RWPE2 (cell line): ENCODE data around the gene CLIC5.

Experiments used
- ATAC-seq: fragments of 200-7000 bp; cut with Tn5 transposase; 3 replicates; pipeline ENCODE4 v1.9.1; 2021; ENCODE audit warnings: low read depth
- DNase-seq: peaks from one replicate; pipeline ENCODE4 v3.0.0-alpha.2; 2020; ENCODE audit warnings: low spot score
- H3K27ac ChIP-seq: fragments of 450-650 bp; 2 replicates; pipeline ENCODE4 v1.5.1; 2017; ENCODE audit warnings: mild to moderate bottlenecking; ENCODE audit not compliant: poor library complexity, severe bottlenecking
- H3K27me3 ChIP-seq: fragments of 250-450 bp; sonication (Bioruptor Pico); 2 replicates; pipeline ENCODE4 v1.5.1; 2021; ENCODE audit warnings: mild to moderate bottlenecking, moderate library complexity; ENCODE audit not compliant: insufficient read depth, poor library complexity, severe bottlenecking
- H3K36me3 ChIP-seq: fragments of 250-450 bp; sonication (Bioruptor Pico); 2 replicates; pipeline ENCODE4 v1.5.1; 2020; ENCODE audit warnings: low read depth, mild to moderate bottlenecking, moderate library complexity
- H3K4me1 ChIP-seq: fragments of 250-450 bp; sonication (Bioruptor Pico); 2 replicates; pipeline ENCODE4 v1.5.1; 2021; ENCODE audit warnings: mild to moderate bottlenecking, moderate library complexity; ENCODE audit not compliant: insufficient read depth, poor library complexity, severe bottlenecking
- H3K4me3 ChIP-seq: fragments of 250-450 bp; sonication (Bioruptor Pico); 2 replicates; pipeline ENCODE4 v1.5.1; 2021; ENCODE audit warnings: mild to moderate bottlenecking, moderate library complexity; ENCODE audit not compliant: severe bottlenecking
- H3K9me3 ChIP-seq: fragments of 250-450 bp; sonication (Bioruptor Pico); 2 replicates; pipeline ENCODE4 v1.5.1; 2021; ENCODE audit warnings: mild to moderate bottlenecking, moderate library complexity; ENCODE audit not compliant: severe bottlenecking
- TF ChIP-seq, protein P1 (sequence below): fragments of 450-650 bp; IDR thresholded peaks from one replicate; pipeline ENCODE4 v1.5.1; 2017; ENCODE audit warnings: mild to moderate bottlenecking, moderate library complexity; ENCODE audit not compliant: poor library complexity, severe bottlenecking

Gene CLIC5

DNA sequence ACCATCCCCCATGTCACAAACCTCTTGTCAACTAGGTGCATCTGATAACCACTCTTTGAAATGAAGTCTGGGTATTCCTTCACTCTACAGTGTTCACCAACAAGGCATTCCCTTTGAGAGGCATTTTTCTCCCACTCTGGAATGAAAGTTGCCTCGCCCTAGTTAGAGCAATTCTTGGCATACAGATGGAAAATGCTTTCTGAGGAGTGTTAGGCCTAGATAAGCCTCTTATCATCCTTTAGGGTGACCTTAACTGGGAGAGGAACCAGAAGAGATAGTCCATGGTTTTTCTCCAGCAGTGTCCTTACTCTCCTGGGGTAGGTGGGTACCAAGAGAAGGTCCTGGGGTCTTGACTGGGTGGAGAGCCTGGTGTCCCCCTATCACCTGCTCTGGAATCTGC lies 14.8 kb downstream of the CLIC5 start:
- Histone ChIP-seq H3K4me3 (no peak overlapping the region), H3K9me3 (no peaks in the 10 kb centered on the region), H3K4me1 (no peaks in the 10 kb centered on the region), H3K27me3 (no peaks in the 10 kb centered on the region), H3K27ac (no peak overlapping the region), H3K36me3 (no peaks in the 10 kb centered on the region)
- TF ChIP-seq, protein P1, sequence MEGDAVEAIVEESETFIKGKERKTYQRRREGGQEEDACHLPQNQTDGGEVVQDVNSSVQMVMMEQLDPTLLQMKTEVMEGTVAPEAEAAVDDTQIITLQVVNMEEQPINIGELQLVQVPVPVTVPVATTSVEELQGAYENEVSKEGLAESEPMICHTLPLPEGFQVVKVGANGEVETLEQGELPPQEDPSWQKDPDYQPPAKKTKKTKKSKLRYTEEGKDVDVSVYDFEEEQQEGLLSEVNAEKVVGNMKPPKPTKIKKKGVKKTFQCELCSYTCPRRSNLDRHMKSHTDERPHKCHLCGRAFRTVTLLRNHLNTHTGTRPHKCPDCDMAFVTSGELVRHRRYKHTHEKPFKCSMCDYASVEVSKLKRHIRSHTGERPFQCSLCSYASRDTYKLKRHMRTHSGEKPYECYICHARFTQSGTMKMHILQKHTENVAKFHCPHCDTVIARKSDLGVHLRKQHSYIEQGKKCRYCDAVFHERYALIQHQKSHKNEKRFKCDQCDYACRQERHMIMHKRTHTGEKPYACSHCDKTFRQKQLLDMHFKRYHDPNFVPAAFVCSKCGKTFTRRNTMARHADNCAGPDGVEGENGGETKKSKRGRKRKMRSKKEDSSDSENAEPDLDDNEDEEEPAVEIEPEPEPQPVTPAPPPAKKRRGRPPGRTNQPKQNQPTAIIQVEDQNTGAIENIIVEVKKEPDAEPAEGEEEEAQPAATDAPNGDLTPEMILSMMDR = no peak
- no peak for ATAC-seq
- DNase-seq = no peak

DNA sequence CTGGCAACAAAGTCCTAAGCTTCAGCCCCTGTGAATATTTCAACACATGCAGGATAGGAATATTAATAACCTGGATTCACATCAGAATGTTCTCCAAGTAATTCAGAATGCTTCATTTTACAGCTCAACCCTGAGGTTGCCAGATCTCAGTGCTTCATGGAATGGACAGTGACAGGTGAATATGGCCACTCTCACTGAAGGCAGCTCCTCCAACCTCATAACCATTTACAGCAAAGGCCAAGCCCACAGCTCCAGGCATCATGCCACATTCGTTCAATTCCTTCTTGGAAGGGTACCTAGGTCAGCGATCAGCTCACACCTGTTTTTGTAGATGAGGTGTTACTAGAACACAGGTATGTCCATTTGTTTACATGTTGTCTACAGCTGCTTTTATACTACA lies 17.1 kb downstream of the CLIC5 start:
- no peaks in the 10 kb centered on the region for H3K27me3 ChIP-seq
- DNase-seq = no peak
- no peaks in the 10 kb centered on the region for H3K9me3 ChIP-seq
- no peaks in the 10 kb centered on the region for H3K36me3 ChIP-seq
- H3K27ac ChIP-seq = no peak overlapping the region
- no peak for ATAC-seq
- TF ChIP-seq, protein P1 = no peak
- no peak overlapping the region for H3K4me3 ChIP-seq
- no peaks in the 10 kb centered on the region for H3K4me1 ChIP-seq

DNA sequence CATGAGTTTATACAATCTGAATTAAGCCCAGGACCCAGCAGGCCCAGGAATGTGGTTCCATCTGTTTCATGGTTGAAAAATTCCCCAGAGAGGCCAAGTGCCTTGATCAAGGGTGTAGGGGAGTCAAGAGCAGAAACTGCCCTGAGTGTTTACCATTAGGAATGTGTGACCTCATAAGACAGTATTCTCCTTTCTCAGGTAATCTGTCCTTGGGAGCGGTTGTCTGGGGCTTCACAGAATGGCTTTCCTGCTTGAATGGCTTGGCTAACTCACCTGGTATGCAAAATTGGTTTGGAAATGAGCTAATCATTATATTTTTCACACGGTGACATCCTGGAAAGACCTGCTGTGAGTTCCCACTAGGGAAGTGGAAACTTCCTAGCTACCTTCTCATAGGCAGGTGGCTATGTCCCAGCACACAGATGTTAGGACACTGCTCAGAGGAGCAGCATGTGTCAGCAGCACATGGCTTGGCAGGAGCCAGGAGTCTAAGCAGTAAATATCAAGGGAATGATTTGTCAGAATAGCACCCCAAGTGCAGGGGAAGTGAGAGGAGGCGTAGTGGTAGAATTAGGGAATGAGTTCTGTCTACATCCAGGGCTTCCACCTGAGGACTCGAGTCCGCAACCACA lies 17.7 kb downstream of the CLIC5 start:
- ATAC-seq = no peak
- TF ChIP-seq, protein P1 = no peak

DNA sequence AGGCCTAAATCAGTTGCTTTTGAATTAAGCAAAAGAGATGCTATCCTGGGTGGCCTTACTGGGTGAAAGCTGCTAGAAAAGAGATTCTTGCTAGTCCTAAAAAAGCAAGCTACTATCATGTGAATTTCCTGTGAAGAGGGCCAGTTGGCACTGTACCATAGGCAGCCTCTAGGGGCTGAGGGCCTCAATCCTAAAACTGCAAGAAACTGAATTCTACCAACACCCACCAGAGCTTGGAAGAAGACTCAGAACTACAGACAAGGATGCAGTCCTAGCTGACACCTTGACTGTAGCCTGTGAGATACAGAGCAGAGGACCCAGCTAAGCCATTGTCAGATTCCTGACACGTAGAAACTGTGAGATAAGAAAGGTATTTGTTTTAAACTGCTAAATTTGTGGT lies 24.5 kb downstream of the CLIC5 start:
- H3K36me3 ChIP-seq = no peaks in the 10 kb centered on the region
- H3K4me3 ChIP-seq = no peak overlapping the region
- TF ChIP-seq, protein P1 = no peak
- H3K27me3 ChIP-seq = no peaks in the 10 kb centered on the region
- H3K9me3 ChIP-seq = no peaks in the 10 kb centered on the region
- no peak for ATAC-seq
- no peak overlapping the region for H3K27ac ChIP-seq
- no peak for DNase-seq
- no peaks in the 10 kb centered on the region for H3K4me1 ChIP-seq

More for the DNA sequence above, 17.7 kb downstream of the CLIC5 start:
- Histone ChIP-seq H3K27ac (no peak overlapping the region), H3K36me3 (no peaks in the 10 kb centered on the region), H3K9me3 (no peaks in the 10 kb centered on the region), H3K4me3 (no peak overlapping the region), H3K4me1 (no peaks in the 10 kb centered on the region), H3K27me3 (no peaks in the 10 kb centered on the region)
- no peak for DNase-seq

DNA sequence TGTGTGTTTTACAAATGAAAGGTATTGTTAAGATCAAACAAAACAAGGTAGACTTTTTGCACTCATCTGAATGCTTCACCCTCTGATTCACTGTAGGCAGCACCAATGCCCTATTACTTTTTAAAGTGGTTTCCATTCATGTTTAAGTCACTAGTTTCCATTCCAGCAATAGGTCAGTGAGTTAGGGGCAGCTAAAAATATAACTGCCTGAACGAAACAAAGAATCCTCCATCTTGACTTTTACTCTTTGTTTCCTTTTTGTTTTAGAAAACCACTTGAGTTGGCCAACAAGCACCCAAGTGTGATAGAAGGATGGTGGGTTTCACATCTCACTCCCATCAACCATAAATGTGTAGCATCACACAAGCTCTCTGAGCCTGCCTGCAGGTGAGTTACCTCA lies 25.5 kb downstream of the CLIC5 start:
- Histone ChIP-seq H3K36me3 (no peaks in the 10 kb centered on the region), H3K4me1 (no peaks in the 10 kb centered on the region), H3K27me3 (no peaks in the 10 kb centered on the region), H3K4me3 (no peak overlapping the region), H3K9me3 (no peaks in the 10 kb centered on the region), H3K27ac (no peak overlapping the region)
- ATAC-seq = no peak
- TF ChIP-seq, protein P1 = no peak
- DNase-seq = no peak
